Skin epidermis (tissue), 12 donors: ENCODE measurements around the gene SPINT1.
A peak's percentile ranks its signal among the peaks of the same experiment; 100 is the strongest.

Experiments
- H3K27ac ChIP-seq, 21 experiments: fragments of 200-600 bp; sonication (generic) in 11 of 21; one replicate each; pipeline ENCODE4 v1.5.0; 2020; ENCODE audit warnings: mild to moderate bottlenecking in 3 of 21, inconsistent platforms in 2 of 21, moderate library complexity in 2 of 21
- H3K4me3 ChIP-seq, 7 experiments: fragments of 200-600 bp; sonication (generic) in 2 of 7; one replicate each; pipeline ENCODE4 v1.5.0; 2020; ENCODE audit warnings: inconsistent platforms in 2 of 7, mild to moderate bottlenecking in 2 of 7, moderate library complexity in 1 of 7

SPINT1 gene

DNA sequence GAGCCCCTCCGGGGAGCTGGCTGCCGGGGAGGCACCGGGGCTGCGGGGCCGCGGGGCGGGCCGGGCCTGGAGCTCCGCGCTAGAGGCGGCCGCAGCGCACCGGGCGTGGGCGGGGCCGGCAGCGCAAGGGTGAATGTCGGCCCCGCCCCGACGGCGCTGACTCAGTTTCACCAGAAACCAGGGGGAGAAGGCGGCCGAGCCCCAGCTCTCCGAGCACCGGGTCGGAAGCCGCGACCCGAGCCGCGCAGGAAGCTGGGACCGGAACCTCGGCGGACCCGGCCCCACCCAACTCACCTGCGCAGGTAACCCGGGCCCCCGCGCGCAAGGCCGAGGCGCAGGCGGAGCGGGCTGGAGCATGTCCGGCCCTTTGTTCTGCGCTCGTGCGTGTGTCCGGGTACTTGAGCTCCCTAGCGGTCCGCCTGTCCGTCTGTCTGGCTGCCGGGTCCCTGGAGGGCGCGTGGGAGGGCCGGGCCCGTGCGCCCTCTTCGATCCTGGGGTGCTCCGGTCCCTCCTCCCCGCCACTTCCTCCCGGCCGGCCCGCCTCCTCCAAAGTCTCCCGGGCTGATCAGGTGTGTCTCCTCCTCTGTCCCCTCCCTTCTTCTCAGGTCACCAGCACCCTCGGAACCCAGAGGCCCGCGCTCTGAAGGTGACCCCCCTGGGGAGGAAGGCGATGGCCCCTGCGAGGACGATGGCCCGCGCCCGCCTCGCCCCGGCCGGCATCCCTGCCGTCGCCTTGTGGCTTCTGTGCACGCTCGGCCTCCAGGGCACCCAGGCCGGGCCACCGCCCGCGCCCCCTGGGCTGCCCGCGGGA lies at the start of gene SPINT1:
Gene SPINT1, plus strand, starts transcription at position 164 of the 811 bp plus-strand sequence. Its CDS starts 507 bp downstream, at position 671.
- peak within 1 kb of the TSS; percentile 52 to 94 (median 87) for H3K27ac ChIP-seq

GRCh38 chr15:40796041-40796440 lies 47.8 kb upstream of the SPINT1 start:
- peak overlapping the region in 5 of 21 experiments; percentile 6 to 25 (median 10) for H3K27ac ChIP-seq

More for the DNA sequence above, at the start of gene SPINT1:
- peak within 1 kb of the TSS; percentile 45 to 79 (median 69) for H3K4me3 ChIP-seq

DNA sequence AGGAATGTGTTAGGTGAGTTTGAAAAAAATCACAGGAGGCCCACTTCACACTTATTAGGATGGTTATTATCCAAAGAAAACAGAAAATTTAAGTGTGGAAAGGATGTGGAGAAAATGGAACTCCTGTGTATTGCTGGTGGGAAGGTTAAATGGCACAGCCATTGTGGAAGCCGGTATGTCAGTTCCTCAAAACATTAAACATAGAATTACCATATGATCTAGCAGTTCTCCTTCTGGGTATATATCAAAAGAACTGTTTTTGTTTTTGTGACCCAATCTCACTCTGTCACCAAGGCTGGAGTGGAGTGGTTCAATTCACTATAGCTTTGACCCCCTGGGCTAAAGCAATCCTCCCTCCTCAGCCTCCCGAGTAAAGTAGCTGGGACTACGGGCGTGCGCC lies 47.3 kb upstream of the SPINT1 start:
- H3K27ac ChIP-seq, result peak overlapping the region in 7 of 21 experiments; percentile 9 to 25 (median 11)
- H3K4me3 ChIP-seq, result no peak overlapping the region

More at GRCh38 chr15:40796041-40796440, 47.8 kb upstream of the SPINT1 start:
- H3K4me3 ChIP-seq, result no peak overlapping the region

DNA sequence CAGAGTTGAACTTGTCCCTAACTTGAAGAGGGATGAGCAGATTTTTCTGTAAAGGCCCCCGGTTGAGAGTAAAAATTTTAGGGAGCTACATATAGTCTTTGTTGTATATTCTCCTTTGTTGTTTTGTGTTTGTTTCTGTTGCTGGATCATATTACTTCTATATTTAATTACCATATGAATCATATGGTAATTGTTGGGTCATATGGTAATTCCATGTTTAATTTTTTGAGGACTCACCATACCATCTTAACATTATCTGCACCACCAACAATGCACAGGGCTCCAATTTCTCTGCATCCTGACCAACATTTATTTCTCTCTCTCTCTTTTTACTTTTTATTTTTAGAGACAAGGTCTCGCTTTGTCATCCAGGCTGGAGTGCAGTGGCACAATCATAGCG lies 44.3 kb upstream of the SPINT1 start:
- no peak overlapping the region for H3K4me3 ChIP-seq

DNA sequence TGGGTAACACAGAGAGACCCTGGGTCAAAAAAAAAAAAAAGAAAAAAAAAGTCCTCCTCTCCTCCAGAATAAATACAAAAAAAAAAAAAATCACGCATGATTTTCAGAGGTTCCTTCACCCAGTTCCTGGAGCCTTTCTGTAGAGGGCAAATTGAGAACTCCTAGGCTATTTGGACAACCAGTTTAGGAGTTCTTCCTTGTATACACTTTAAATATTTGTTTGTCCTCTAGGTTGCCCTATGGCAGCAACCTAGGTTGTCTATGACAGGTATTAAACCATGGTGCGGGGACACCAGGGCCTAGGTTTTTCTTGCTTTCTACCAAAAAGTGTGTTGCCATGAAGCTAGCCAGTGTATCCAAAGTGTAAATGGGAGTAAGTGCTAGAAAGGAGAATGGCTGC lies 40.8 kb upstream of the SPINT1 start:
- Histone ChIP-seq H3K4me3 (no peak overlapping the region), H3K27ac (no peak overlapping the region)

More for the DNA sequence above, 44.3 kb upstream of the SPINT1 start:
- peak overlapping the region in 1 of 21 experiments; percentile 28 for H3K27ac ChIP-seq

DNA sequence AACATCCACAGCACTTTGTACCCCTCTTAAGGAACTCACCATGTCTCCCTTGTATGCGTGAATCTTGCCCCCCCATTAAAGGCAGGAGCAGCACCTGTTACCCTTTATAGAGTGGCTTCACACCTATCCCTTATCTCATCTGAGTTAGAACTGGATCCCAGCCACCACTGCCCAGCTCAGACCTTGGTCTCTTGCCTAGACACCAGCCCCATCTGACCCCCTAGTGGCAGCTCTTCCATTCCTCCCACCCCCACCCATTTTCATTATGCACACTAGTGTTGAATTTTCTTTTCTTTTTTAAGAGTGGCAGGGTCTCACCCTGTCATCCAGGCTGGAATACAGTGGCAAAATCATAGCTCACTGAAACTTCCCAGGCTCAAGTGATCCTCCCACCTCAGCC lies 40.2 kb upstream of the SPINT1 start:
- no peak overlapping the region for H3K27ac ChIP-seq
- H3K4me3 ChIP-seq, result no peak overlapping the region

DNA sequence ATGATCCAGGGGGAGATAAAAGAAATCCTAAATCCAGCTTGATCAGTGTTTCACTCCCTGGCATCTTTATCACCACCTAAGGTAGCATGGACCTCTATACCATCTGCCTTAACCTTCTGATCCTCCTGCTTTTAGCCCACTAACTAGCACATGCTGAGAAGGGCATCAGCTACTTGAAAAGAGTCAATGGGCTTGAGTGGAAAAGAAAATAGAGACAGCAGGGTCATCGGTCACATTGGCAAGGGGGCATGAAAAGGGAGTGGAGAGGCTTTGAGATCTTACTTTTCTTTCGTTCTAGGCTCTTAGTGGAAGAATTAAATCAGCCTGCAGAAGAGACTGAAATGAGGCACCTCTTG lies 37.2 kb upstream of the SPINT1 start:
- Histone ChIP-seq H3K4me3 (peak overlapping the region; percentile 74 to 97 (median 91)), H3K27ac (peak overlapping the region; percentile 88 to 99 (median 96))

DNA sequence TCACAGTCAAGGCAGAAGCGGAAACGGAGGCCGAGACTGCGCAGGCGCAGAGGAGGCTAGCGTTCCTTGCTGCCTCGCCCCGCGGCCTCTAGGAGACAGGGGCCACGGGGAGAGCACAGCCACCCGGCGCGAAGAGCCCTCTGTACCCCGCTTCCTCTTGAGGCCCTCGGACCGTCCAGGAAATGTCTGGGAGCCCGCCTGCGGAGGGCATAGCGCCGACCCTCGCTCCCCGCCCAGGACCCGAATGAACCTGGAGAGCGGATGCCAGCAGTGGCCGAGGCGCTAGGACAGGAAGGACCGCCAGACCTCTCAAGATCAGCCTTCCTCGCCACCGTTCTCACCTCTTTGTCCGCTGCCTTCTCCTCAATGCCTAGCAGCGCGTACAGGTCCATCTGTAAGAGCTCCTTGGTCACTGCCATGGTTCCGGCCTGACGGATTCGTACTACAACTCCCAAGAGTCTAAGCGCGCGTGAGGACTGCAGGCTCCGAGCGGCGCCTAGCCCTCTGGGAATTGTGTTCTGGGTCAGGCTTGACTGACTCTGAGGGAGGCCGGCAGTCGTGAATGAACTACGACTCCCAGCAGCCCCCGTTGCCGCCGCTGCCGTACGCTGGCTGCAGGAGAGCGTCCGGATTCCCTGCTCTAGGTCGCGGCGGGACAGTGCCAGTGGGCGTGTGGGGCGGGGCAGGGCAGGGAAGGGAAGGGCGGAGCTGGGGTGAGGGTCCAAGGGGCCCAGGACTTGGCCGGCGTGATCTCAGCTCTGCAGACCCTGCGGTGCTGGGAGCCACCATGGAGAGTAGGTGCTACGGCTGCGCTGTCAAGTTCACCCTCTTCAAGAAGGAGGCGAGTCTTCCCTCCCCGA lies 36.6 kb upstream of the SPINT1 start, which contains the start of the genes DNAJC17 and ZFYVE19:
Gene DNAJC17, minus strand, starts transcription at position 446 of the 860 bp plus-strand sequence. Its CDS starts 27 bp downstream, at position 419.
Gene ZFYVE19, plus strand, starts transcription at position 62 of the 860 bp plus-strand sequence. Its CDS starts 501 bp downstream, at position 563.
- peak within 1 kb of the TSS; percentile 88 to 99 (median 96) for H3K27ac ChIP-seq
- peak within 1 kb of the TSS; percentile 74 to 97 (median 91) for H3K4me3 ChIP-seq

GRCh38 chr15:40807888-40808461 lies 35.9 kb upstream of the SPINT1 start:
- H3K4me3 ChIP-seq, result peak overlapping the region; percentile 74 to 97 (median 91)
- peak overlapping the region in 19 of 21 experiments; percentile 41 to 99 (median 96) for H3K27ac ChIP-seq

DNA sequence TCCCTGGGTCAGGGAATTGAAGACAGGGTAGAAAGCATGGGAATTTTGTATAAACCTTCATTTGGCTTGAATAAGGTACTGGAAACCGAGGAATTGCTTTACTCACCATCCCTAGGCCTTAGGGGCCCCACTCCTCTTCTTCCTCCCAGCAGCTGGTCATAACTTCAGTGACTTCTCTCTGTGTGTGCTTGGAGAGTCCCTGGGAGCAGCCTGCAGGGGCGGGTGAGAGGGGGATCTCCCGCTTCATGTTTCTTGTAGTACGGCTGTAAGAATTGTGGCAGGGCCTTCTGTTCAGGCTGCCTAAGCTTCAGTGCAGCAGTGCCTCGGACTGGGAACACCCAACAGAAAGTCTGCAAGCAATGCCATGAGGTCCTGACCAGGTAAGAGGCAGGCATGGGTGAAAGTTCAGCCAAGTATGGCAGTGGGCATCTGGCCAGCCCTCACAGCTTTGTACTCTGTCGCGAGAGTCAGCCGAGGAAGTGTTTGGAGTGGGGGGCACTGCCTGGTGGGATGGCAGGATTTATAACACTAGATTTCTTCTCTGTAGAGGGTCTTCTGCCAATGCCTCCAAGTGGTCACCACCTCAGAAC lies 34.9 kb upstream of the SPINT1 start:
- no peak overlapping the region for H3K4me3 ChIP-seq
- peak overlapping the region in 1 of 21 experiments; percentile 53 for H3K27ac ChIP-seq

GRCh38 chr15:40812721-40813425 lies 31.0 kb upstream of the SPINT1 start:
- Histone ChIP-seq H3K4me3 (no peak overlapping the region), H3K27ac (no peak overlapping the region)

- H3K27ac ChIP-seq, result no peak overlapping the region
- H3K4me3 ChIP-seq, result no peak overlapping the region
Measured at GRCh38 chr15:40815042-40815698, 28.7 kb upstream of the SPINT1 start.

GRCh38 chr15:40819048-40819447 lies 24.8 kb upstream of the SPINT1 start:
- Histone ChIP-seq H3K27ac (no peak overlapping the region), H3K4me3 (no peak overlapping the region)

GRCh38 chr15:40821195-40821594 lies 22.7 kb upstream of the SPINT1 start:
- no peak overlapping the region for H3K27ac ChIP-seq

GRCh38 chr15:40823572-40824343 lies 20.1 kb upstream of the SPINT1 start:
- Histone ChIP-seq H3K27ac (no peak overlapping the region), H3K4me3 (no peak overlapping the region)

More at GRCh38 chr15:40821195-40821594, 22.7 kb upstream of the SPINT1 start:
- no peak overlapping the region for H3K4me3 ChIP-seq

GRCh38 chr15:40825661-40826422 lies 18.0 kb upstream of the SPINT1 start:
- no peak overlapping the region for H3K27ac ChIP-seq
- H3K4me3 ChIP-seq, result no peak overlapping the region
